ENCODE data around the gene CDH4.

CDH4 gene

GRCh38 chr20:61557621-61558020, 305.6 kb downstream of the CDH4 start:
- Histone ChIP-seq H3K27ac (ENCODE audit: low read depth, low read length) (no peak overlapping the region), H3K9me3 (ENCODE audit: control insufficient read depth in 1 of 2, low read length in 2 of 2) (peaks cover 0 to 9% of the 10 kb centered on the region in 2 donors), H3K27me3 (ENCODE audit: control insufficient read depth in 1 of 2, insufficient read depth in 2 of 2, low read length in 2 of 2) (no peaks in the 10 kb centered on the region), H3K36me3 (ENCODE audit: control insufficient read depth in 1 of 2, insufficient read depth in 2 of 2, low read length in 2 of 2) (no peaks in the 10 kb centered on the region), H3K4me3 (ENCODE audit: low read depth in 1 of 2, low read length in 2 of 2) (no peak overlapping the region), H3K4me1 (ENCODE audit: control insufficient read depth in 1 of 2, insufficient read depth in 2 of 2, low read length in 2 of 2) (no peaks in the 10 kb centered on the region), H3K9ac (ENCODE audit: low read depth in 1 of 2, low read length in 2 of 2) (no peak overlapping the region)

- Histone ChIP-seq H3K27ac (ENCODE audit: low read depth, low read length) (no peak overlapping the region), H3K4me3 (ENCODE audit: low read depth in 1 of 2, low read length in 2 of 2) (no peak overlapping the region), H3K27me3 (ENCODE audit: control insufficient read depth in 1 of 2, insufficient read depth in 2 of 2, low read length in 2 of 2) (no peaks in the 10 kb centered on the region), H3K36me3 (ENCODE audit: control insufficient read depth in 1 of 2, insufficient read depth in 2 of 2, low read length in 2 of 2) (no peaks in the 10 kb centered on the region), H3K9ac (ENCODE audit: low read depth in 1 of 2, low read length in 2 of 2) (no peak overlapping the region), H3K9me3 (ENCODE audit: control insufficient read depth in 1 of 2, low read length in 2 of 2) (peaks cover 0 to 9% of the 10 kb centered on the region in 2 donors), H3K4me1 (ENCODE audit: control insufficient read depth in 1 of 2, insufficient read depth in 2 of 2, low read length in 2 of 2) (no peaks in the 10 kb centered on the region)
Observed at GRCh38 chr20:61558726-61559125, 306.7 kb downstream of the CDH4 start.

- no peaks in the 10 kb centered on the region for H3K27me3 ChIP-seq (ENCODE audit: control insufficient read depth in 1 of 2, insufficient read depth in 2 of 2, low read length in 2 of 2)
- H3K9me3 ChIP-seq (ENCODE audit: control insufficient read depth in 1 of 2, low read length in 2 of 2): peaks cover 0 to 3% of the 10 kb centered on the region in 2 donors
- H3K27ac ChIP-seq (ENCODE audit: low read depth, low read length): no peak overlapping the region
- no peaks in the 10 kb centered on the region for H3K4me1 ChIP-seq (ENCODE audit: control insufficient read depth in 1 of 2, insufficient read depth in 2 of 2, low read length in 2 of 2)
- H3K4me3 ChIP-seq (ENCODE audit: low read depth in 1 of 2, low read length in 2 of 2): no peak overlapping the region
- no peaks in the 10 kb centered on the region for H3K36me3 ChIP-seq (ENCODE audit: control insufficient read depth in 1 of 2, insufficient read depth in 2 of 2, low read length in 2 of 2)
- H3K9ac ChIP-seq (ENCODE audit: low read depth in 1 of 2, low read length in 2 of 2): no peak overlapping the region
Observed at GRCh38 chr20:61559706-61560315, 307.8 kb downstream of the CDH4 start.

DNA sequence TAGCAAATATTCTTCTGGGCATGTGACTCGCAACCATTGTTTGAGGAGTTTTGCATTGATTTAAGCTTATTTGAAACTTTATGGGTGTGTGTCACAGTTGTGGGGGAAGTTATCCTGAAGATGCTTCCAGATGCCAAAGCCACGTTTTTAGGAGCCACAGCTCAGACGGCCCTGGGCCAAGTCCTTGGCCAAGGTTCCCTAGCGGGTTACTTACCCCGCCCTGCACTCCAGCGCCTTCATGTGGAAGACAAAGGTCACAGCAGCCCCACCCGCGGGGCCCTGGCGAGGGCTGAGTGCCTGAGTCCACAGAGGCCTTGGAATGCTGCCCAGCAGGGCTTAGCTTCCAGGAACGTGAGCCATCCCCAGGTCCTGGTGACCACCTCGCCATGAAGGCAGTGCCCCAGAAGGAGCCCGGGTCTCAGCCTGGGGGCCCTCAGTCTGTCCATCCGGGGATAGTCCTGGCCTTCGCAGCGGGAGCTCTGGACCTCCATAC, 308.3 kb downstream of the CDH4 start:
- H3K4me1 ChIP-seq (ENCODE audit: control insufficient read depth in 1 of 2, insufficient read depth in 2 of 2, low read length in 2 of 2): no peaks in the 10 kb centered on the region
- no peaks in the 10 kb centered on the region for H3K9me3 ChIP-seq (ENCODE audit: control insufficient read depth in 1 of 2, low read length in 2 of 2)
- no peaks in the 10 kb centered on the region for H3K27me3 ChIP-seq (ENCODE audit: control insufficient read depth in 1 of 2, insufficient read depth in 2 of 2, low read length in 2 of 2)
- H3K9ac ChIP-seq (ENCODE audit: low read depth in 1 of 2, low read length in 2 of 2): no peak overlapping the region
- H3K27ac ChIP-seq (ENCODE audit: low read depth, low read length): no peak overlapping the region
- no peaks in the 10 kb centered on the region for H3K36me3 ChIP-seq (ENCODE audit: control insufficient read depth in 1 of 2, insufficient read depth in 2 of 2, low read length in 2 of 2)
- no peak overlapping the region for H3K4me3 ChIP-seq (ENCODE audit: low read depth in 1 of 2, low read length in 2 of 2)

DNA sequence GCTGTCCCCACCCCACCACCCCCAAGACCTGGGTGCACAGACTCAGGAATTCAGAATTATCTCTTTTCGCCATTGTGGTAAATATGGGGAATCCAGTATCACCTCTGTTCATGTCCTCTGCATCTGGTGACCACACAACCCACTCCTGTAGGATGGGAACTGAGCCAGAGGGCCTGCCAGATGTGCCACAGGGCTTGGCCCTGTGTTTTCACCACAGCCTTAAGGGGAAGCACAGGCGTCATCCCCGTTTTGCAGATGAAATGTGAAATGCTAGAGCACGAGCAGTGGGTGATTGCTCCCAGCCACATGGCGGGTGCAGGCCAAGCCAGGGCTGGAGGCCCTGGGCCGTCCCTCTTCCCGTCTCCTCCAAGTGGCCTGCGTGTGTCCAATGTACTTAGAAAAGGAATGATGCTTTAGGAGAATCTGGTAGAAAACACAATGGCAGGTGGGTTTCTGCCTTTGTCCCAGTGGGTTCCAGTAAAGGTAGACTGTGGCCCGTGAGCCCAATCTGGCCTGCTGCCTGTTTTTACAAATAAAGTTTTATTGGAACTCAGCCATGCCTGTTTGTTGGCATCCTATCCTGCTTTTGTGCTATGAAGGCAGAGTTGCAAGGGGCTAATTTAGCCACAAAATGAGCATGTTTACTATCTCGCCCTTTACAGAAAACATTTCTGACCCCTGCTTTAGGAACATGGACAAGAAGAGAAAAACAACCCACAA, 309.2 kb downstream of the CDH4 start:
- Histone ChIP-seq H3K36me3 (ENCODE audit: control insufficient read depth in 1 of 2, insufficient read depth in 2 of 2, low read length in 2 of 2) (no peaks in the 10 kb centered on the region), H3K4me1 (ENCODE audit: control insufficient read depth in 1 of 2, insufficient read depth in 2 of 2, low read length in 2 of 2) (no peaks in the 10 kb centered on the region), H3K27me3 (ENCODE audit: control insufficient read depth in 1 of 2, insufficient read depth in 2 of 2, low read length in 2 of 2) (no peaks in the 10 kb centered on the region), H3K27ac (ENCODE audit: low read depth, low read length) (no peak overlapping the region), H3K9me3 (ENCODE audit: control insufficient read depth in 1 of 2, low read length in 2 of 2) (no peaks in the 10 kb centered on the region), H3K9ac (ENCODE audit: low read depth in 1 of 2, low read length in 2 of 2) (no peak overlapping the region), H3K4me3 (ENCODE audit: low read depth in 1 of 2, low read length in 2 of 2) (no peak overlapping the region)

GRCh38 chr20:61562491-61562890, 310.4 kb downstream of the CDH4 start:
- Histone ChIP-seq H3K9me3 (ENCODE audit: control insufficient read depth in 1 of 2, low read length in 2 of 2) (no peaks in the 10 kb centered on the region), H3K36me3 (ENCODE audit: control insufficient read depth in 1 of 2, insufficient read depth in 2 of 2, low read length in 2 of 2) (no peaks in the 10 kb centered on the region), H3K4me1 (ENCODE audit: control insufficient read depth in 1 of 2, insufficient read depth in 2 of 2, low read length in 2 of 2) (no peaks in the 10 kb centered on the region), H3K9ac (ENCODE audit: low read depth in 1 of 2, low read length in 2 of 2) (no peak overlapping the region), H3K27me3 (ENCODE audit: control insufficient read depth in 1 of 2, insufficient read depth in 2 of 2, low read length in 2 of 2) (no peaks in the 10 kb centered on the region), H3K4me3 (ENCODE audit: low read depth in 1 of 2, low read length in 2 of 2) (no peak overlapping the region), H3K27ac (ENCODE audit: low read depth, low read length) (no peak overlapping the region)

DNA sequence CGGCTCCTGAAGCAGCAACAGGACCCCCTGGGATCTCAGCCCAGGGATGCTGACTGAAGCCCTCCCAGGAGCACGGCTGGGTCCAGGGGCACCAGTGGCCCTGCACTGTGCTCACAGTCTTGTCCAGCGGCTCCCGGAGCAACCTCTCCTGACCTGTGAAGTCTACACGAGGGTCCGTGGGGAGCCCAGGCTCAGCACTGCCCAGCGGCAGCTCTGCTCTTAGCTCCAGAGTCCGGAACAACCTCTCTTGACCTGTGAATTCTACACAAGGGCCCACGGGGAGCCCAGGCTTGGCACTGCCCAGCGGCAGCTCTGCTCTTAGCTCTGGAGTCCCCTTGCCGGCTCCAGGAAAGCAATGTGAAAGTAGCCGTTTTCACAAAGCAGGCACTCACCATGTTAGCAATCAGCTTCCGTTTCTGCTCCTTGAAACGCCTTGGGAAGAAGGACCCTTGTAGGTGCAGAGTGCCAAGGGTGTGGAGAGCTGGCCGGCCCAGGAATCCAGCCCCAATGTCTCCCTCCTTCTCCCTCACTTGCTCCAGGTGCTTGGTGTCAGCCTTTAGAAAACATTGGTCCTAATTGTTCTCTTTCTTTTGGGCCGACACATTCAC, 310.9 kb downstream of the CDH4 start:
- Histone ChIP-seq H3K9me3 (ENCODE audit: control insufficient read depth in 1 of 2, low read length in 2 of 2) (no peaks in the 10 kb centered on the region), H3K4me1 (ENCODE audit: control insufficient read depth in 1 of 2, insufficient read depth in 2 of 2, low read length in 2 of 2) (no peaks in the 10 kb centered on the region), H3K9ac (ENCODE audit: low read depth in 1 of 2, low read length in 2 of 2) (no peak overlapping the region), H3K27me3 (ENCODE audit: control insufficient read depth in 1 of 2, insufficient read depth in 2 of 2, low read length in 2 of 2) (no peaks in the 10 kb centered on the region), H3K4me3 (ENCODE audit: low read depth in 1 of 2, low read length in 2 of 2) (no peak overlapping the region), H3K27ac (ENCODE audit: low read depth, low read length) (no peak overlapping the region), H3K36me3 (ENCODE audit: control insufficient read depth in 1 of 2, insufficient read depth in 2 of 2, low read length in 2 of 2) (no peaks in the 10 kb centered on the region)

DNA sequence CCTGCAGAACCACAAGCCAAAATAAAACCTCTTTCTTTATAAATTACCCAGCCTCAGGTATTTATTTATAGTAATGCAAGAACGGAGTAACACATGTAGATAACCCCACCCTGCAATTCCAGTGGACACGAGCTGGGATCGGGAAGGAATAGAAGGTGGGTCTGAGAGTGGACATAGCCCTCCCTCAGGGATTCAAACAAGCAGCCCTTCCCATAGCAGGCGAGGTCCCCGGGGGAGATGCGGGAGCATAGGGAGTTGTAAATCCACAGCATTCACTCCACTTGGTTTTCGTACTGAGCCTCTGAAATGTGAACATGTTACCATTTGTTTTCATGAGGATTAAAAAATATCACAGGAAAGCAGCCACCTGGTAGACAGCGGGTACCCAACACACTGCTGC, 312.6 kb downstream of the CDH4 start:
- Histone ChIP-seq H3K27ac (ENCODE audit: low read depth, low read length) (no peak overlapping the region), H3K36me3 (ENCODE audit: control insufficient read depth in 1 of 2, insufficient read depth in 2 of 2, low read length in 2 of 2) (no peaks in the 10 kb centered on the region), H3K9ac (ENCODE audit: low read depth in 1 of 2, low read length in 2 of 2) (no peak overlapping the region), H3K4me1 (ENCODE audit: control insufficient read depth in 1 of 2, insufficient read depth in 2 of 2, low read length in 2 of 2) (no peaks in the 10 kb centered on the region), H3K4me3 (ENCODE audit: low read depth in 1 of 2, low read length in 2 of 2) (no peak overlapping the region), H3K9me3 (ENCODE audit: control insufficient read depth in 1 of 2, low read length in 2 of 2) (no peaks in the 10 kb centered on the region), H3K27me3 (ENCODE audit: control insufficient read depth in 1 of 2, insufficient read depth in 2 of 2, low read length in 2 of 2) (no peaks in the 10 kb centered on the region)

GRCh38 chr20:61565791-61566190, 313.7 kb downstream of the CDH4 start:
- no peaks in the 10 kb centered on the region for H3K4me1 ChIP-seq (ENCODE audit: control insufficient read depth in 1 of 2, insufficient read depth in 2 of 2, low read length in 2 of 2)
- no peak overlapping the region for H3K9ac ChIP-seq (ENCODE audit: low read depth in 1 of 2, low read length in 2 of 2)
- no peak overlapping the region for H3K4me3 ChIP-seq (ENCODE audit: low read depth in 1 of 2, low read length in 2 of 2)
- no peaks in the 10 kb centered on the region for H3K36me3 ChIP-seq (ENCODE audit: control insufficient read depth in 1 of 2, insufficient read depth in 2 of 2, low read length in 2 of 2)
- H3K27me3 ChIP-seq (ENCODE audit: control insufficient read depth in 1 of 2, insufficient read depth in 2 of 2, low read length in 2 of 2): no peaks in the 10 kb centered on the region
- H3K27ac ChIP-seq (ENCODE audit: low read depth, low read length): no peak overlapping the region
- H3K9me3 ChIP-seq (ENCODE audit: control insufficient read depth in 1 of 2, low read length in 2 of 2): no peaks in the 10 kb centered on the region

GRCh38 chr20:61566691-61567090, 314.6 kb downstream of the CDH4 start:
- Histone ChIP-seq H3K27ac (ENCODE audit: low read depth, low read length) (no peak overlapping the region), H3K9me3 (ENCODE audit: control insufficient read depth in 1 of 2, low read length in 2 of 2) (no peaks in the 10 kb centered on the region), H3K36me3 (ENCODE audit: control insufficient read depth in 1 of 2, insufficient read depth in 2 of 2, low read length in 2 of 2) (no peaks in the 10 kb centered on the region), H3K27me3 (ENCODE audit: control insufficient read depth in 1 of 2, insufficient read depth in 2 of 2, low read length in 2 of 2) (no peaks in the 10 kb centered on the region), H3K9ac (ENCODE audit: low read depth in 1 of 2, low read length in 2 of 2) (no peak overlapping the region), H3K4me1 (ENCODE audit: control insufficient read depth in 1 of 2, insufficient read depth in 2 of 2, low read length in 2 of 2) (no peaks in the 10 kb centered on the region), H3K4me3 (ENCODE audit: low read depth in 1 of 2, low read length in 2 of 2) (no peak overlapping the region)
